ENCODE results near the gene ANO9. TPM values are rescaled to one million over a fixed set of nuclear protein-coding genes. Genes with fewer than 3 reads are reported as not detected.

ANO9 gene
- total RNA-seq, 1 donor, result not detected

DNA sequence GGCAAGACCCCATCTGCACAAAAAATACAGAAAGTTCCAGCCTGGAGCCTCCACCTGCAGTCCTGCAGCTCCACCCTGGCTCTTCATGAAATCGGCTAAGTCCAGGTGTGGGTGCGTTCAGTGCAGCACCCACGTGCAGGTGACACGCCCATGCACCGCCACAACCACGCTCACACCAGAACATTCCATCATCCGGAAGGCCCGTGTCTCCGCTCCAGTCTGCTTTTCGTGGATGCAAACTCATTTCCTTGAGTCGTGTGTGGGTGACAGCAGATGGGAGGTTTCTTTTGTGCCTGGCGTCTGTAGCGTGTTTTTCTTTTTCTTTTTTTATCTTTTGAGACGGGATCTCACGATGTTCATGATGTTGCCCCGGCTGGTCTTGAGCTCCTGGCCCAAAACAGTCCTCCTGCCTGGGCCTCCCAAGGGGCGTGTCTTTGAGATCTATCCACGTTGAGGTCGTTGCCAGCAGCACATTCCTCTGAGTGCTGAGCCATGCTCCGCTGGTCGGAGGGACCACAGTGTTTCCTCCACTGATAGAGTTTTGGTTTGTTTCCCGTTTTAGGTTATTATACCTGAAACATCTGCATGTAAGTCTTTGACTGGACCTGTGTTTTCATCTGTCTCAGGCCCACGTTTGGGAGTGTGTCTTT is 15.4 kb upstream of the ANO9 start:
- Histone ChIP-seq H2AFZ (ENCODE audit: low read length) (no peak overlapping the region), H3K36me3 (ENCODE audit: insufficient read depth, low read length) (peaks cover 15% of the 10 kb centered on the region), H4K20me1 (ENCODE audit: insufficient read depth, low read length) (peaks cover 19% of the 10 kb centered on the region), H3K27me3 (ENCODE audit: insufficient read depth, low read length) (no peaks in the 10 kb centered on the region), H3K9me3 (ENCODE audit: low read depth, low read length) (no peaks in the 10 kb centered on the region), H3K27ac (ENCODE audit: low read depth, low read length) (no peak overlapping the region), H3K4me3 (ENCODE audit: insufficient read depth, low read length) (no peak overlapping the region), H3K4me1 (ENCODE audit: insufficient read depth, low read length) (no peaks in the 10 kb centered on the region), H3K79me2 (ENCODE audit: insufficient read depth, low read length) (peaks cover 56% of the 10 kb centered on the region), H3K4me2 (ENCODE audit: insufficient read depth, low read length) (no peak overlapping the region)
- TF ChIP-seq, protein P1, sequence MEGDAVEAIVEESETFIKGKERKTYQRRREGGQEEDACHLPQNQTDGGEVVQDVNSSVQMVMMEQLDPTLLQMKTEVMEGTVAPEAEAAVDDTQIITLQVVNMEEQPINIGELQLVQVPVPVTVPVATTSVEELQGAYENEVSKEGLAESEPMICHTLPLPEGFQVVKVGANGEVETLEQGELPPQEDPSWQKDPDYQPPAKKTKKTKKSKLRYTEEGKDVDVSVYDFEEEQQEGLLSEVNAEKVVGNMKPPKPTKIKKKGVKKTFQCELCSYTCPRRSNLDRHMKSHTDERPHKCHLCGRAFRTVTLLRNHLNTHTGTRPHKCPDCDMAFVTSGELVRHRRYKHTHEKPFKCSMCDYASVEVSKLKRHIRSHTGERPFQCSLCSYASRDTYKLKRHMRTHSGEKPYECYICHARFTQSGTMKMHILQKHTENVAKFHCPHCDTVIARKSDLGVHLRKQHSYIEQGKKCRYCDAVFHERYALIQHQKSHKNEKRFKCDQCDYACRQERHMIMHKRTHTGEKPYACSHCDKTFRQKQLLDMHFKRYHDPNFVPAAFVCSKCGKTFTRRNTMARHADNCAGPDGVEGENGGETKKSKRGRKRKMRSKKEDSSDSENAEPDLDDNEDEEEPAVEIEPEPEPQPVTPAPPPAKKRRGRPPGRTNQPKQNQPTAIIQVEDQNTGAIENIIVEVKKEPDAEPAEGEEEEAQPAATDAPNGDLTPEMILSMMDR (IDR thresholded peaks at IDR 0.05; ENCODE audit: extremely low read depth, low read depth, low read length), result no peak
- DNase-seq (ENCODE audit: insufficient read length, low spot score, missing footprints), result peak; percentile 58

DNA sequence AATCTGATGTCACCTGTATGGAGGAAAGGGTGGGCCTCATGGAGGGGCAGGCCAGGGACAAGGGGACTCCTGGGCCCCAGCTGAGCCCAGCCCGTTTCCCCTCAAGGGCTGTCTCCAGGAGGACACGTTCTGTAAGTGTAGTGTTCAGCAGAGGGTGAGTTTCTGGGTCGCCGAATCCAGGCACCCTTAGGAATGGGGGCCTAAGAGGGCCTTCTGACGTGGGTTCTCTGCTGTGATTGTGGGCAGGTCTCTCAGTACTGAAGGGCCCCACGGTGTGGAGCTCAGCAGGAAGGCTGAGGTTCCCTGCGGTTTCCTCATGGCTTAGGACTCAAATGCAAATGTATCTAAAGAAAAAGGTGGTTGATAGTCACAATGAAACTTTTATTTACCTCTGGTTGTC is 14.7 kb upstream of the ANO9 start:
- Histone ChIP-seq H3K36me3 (ENCODE audit: insufficient read depth, low read length) (peaks cover 14% of the 10 kb centered on the region), H3K4me1 (ENCODE audit: insufficient read depth, low read length) (peaks cover under 1% of the 10 kb centered on the region), H3K9me3 (ENCODE audit: low read depth, low read length) (no peaks in the 10 kb centered on the region), H4K20me1 (ENCODE audit: insufficient read depth, low read length) (peaks cover 25% of the 10 kb centered on the region), H3K79me2 (ENCODE audit: insufficient read depth, low read length) (peaks cover 63% of the 10 kb centered on the region), H3K27ac (ENCODE audit: low read depth, low read length) (no peak overlapping the region), H3K4me3 (ENCODE audit: insufficient read depth, low read length) (no peak overlapping the region), H3K4me2 (ENCODE audit: insufficient read depth, low read length) (no peak overlapping the region), H2AFZ (ENCODE audit: low read length) (no peak overlapping the region), H3K27me3 (ENCODE audit: insufficient read depth, low read length) (no peaks in the 10 kb centered on the region)
- DNase-seq (ENCODE audit: insufficient read length, low spot score, missing footprints), result peak; percentile 63
- TF ChIP-seq, protein P1 (IDR thresholded peaks at IDR 0.05; ENCODE audit: extremely low read depth, low read depth, low read length), result no peak

DNA sequence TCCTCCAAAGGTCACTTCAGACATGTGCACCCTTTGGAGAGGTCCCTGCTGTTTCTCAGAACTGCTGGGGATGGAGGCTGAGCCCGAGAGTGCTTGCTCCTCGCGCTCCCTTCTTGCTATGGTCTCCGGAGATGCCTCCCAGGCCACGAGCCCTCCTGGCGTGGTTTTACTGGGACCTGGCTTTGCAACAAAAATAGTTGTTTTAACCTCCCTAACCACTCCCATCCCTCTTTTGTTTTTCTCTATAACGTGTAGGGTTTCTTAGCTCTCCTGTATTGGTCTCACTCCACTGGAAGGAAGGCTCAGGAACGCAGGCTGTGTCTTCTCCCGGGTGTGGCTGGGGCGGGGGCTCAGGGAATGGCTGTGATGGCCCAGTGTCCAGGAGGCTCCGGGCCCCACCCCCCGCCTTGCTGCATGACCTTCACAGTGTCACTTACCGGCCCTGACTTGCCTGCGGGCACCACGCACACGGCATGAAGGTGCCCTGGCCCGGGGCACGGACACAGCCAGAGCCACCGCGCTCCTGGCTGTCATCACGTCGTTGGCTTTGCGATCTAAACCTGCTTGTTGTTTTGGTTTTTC is 13.8 kb upstream of the ANO9 start:
- no peaks in the 10 kb centered on the region for H3K9me3 ChIP-seq (ENCODE audit: low read depth, low read length)
- DNase-seq (ENCODE audit: insufficient read length, low spot score, missing footprints), result peak; percentile 77
- H3K36me3 ChIP-seq (ENCODE audit: insufficient read depth, low read length), result peaks cover 10% of the 10 kb centered on the region
- peaks cover 72% of the 10 kb centered on the region for H3K79me2 ChIP-seq (ENCODE audit: insufficient read depth, low read length)
- H3K4me2 ChIP-seq (ENCODE audit: insufficient read depth, low read length), result no peak overlapping the region
- peaks cover 8% of the 10 kb centered on the region for H3K4me1 ChIP-seq (ENCODE audit: insufficient read depth, low read length)
- no peak overlapping the region for H3K27ac ChIP-seq (ENCODE audit: low read depth, low read length)
- TF ChIP-seq, protein P1 (IDR thresholded peaks at IDR 0.05; ENCODE audit: extremely low read depth, low read depth, low read length), result no peak
- no peak overlapping the region for H3K4me3 ChIP-seq (ENCODE audit: insufficient read depth, low read length)
- H2AFZ ChIP-seq (ENCODE audit: low read length), result no peak overlapping the region
- H4K20me1 ChIP-seq (ENCODE audit: insufficient read depth, low read length), result peaks cover 32% of the 10 kb centered on the region
- no peaks in the 10 kb centered on the region for H3K27me3 ChIP-seq (ENCODE audit: insufficient read depth, low read length)

DNA sequence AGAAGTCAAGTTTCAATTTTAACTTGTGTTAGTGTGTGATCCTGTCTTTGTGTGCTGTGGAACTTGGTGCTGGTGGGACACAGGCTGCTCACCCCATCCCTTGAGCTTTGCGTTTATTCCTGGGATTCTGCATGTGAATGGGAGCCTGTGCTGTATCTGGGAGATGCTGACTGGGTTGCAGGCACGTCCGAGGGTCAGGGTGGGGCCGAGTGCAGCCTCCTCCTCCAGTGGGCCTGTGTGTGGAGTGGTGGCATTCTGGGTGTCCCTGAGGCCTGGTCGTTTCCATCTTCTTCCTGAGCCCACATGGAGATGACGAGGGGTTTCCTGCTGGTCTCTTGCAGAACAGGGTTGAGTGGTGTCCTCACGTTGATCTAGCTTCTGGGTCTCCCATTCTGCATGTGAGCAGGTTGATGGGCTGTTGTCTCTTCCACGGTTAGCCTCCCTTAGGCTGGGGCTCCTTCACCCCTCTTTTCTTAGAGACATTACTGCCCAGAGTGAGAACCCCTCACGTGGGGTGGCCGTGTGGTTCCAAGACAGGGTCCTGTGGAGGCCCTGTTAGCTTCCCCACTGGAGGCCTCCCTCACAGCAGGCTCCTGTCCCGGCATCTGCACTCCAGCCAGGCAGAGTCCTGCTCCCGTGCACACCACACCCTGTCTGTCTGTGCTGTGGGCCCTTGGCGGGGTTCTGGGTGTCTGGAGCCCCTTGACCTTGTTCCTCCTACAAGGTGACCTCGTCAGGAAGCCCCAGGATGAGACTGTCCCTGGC is 13.2 kb upstream of the ANO9 start:
- H3K4me2 ChIP-seq (ENCODE audit: insufficient read depth, low read length), result no peak overlapping the region
- H3K4me1 ChIP-seq (ENCODE audit: insufficient read depth, low read length), result peaks cover 8% of the 10 kb centered on the region
- H3K36me3 ChIP-seq (ENCODE audit: insufficient read depth, low read length), result peaks cover 10% of the 10 kb centered on the region
- peaks cover 32% of the 10 kb centered on the region for H4K20me1 ChIP-seq (ENCODE audit: insufficient read depth, low read length)
- H3K9me3 ChIP-seq (ENCODE audit: low read depth, low read length), result no peaks in the 10 kb centered on the region
- TF ChIP-seq, protein P1 (IDR thresholded peaks at IDR 0.05; ENCODE audit: extremely low read depth, low read depth, low read length), result no peak
- H3K27me3 ChIP-seq (ENCODE audit: insufficient read depth, low read length), result no peaks in the 10 kb centered on the region
- no peak overlapping the region for H2AFZ ChIP-seq (ENCODE audit: low read length)
- H3K79me2 ChIP-seq (ENCODE audit: insufficient read depth, low read length), result peaks cover 76% of the 10 kb centered on the region
- no peak overlapping the region for H3K4me3 ChIP-seq (ENCODE audit: insufficient read depth, low read length)
- no peak overlapping the region for H3K27ac ChIP-seq (ENCODE audit: low read depth, low read length)
- DNase-seq (ENCODE audit: insufficient read length, low spot score, missing footprints), result peak; percentile 61

Measured in osteoblast (primary cell).